ENCODE results near the gene FRMD7.

FRMD7 gene

DNA sequence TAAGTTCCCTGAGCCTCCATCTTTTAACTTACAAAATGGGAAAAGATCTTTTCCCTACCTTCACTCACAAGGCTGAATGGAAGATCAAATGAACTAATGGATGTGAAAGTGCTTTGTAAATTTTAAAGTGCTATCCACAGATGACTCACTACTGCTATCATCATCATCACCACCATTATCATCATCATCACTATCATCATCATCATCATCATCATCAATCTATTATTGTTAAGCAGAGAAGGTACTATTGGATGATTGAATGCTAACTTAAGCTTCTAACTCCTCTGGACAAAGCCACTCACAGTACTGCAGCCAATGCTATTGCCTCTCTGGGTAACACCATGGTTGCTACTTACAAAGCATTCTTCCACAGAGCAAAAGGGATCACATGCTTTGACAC, 1.9 kb downstream of the FRMD7 start (continued):
- TF ChIP-seq ZFP69B (tag by site-specific recombination; IDR thresholded peaks at IDR 0.05) = no peak
- no peak for TF ChIP-seq KLF16 (tag by site-specific recombination; IDR thresholded peaks at IDR 0.05)

DNA sequence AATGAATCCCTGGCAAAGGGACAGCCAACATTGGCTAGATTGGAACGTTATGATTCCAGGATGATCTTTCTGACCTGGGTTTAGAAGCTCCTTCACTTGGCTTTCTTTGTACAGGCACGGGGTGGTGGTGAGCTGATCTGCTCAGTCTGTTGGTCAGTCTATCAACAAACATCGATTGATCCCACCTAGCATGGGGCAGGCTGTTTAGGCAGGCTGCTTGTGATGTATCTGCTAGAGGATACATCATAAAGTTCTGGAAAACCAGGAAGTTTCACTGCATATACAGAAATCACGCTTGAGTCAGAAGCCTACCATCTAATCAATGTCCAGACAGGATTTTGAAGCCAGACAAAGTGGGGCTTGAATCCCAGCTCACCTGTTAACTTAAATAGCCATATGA, 6.9 kb downstream of the FRMD7 start:
- ChIA-PET CTCF (interaction anchor here (0.6 kb wide), 1 partner anchor 30 kb away, joined by 3 read pairs; no protein-coding TSS in a partner anchor), POLR2A (no interaction called here)
- no peak overlapping the region for H3K27ac ChIP-seq (ENCODE audit: extremely low read depth, low read depth, low read length)
- H3K9me3 ChIP-seq (ENCODE audit: control insufficient read depth, insufficient read depth, low read depth, low read length) = no peaks in the 10 kb centered on the region
- no peaks in the 10 kb centered on the region for H3K36me3 ChIP-seq (ENCODE audit: control insufficient read depth in 2 of 2, insufficient read depth in 1 of 2, low read length in 2 of 2)
- no peak for TF ChIP-seq KLF1 (tag by site-specific recombination; IDR thresholded peaks at IDR 0.05)
- TF ChIP-seq ZNF350 (tag by site-specific recombination; IDR thresholded peaks at IDR 0.05) = no peak
- TF ChIP-seq ZNF610 (tag by site-specific recombination; IDR thresholded peaks at IDR 0.05; ENCODE audit: borderline replicate concordance) = no peak
- no peak for TF ChIP-seq SP7 (tag by site-specific recombination; IDR thresholded peaks at IDR 0.05)
- TF ChIP-seq ZNF621 (tag by site-specific recombination; IDR thresholded peaks at IDR 0.05) = no peak
- TF ChIP-seq ZNF121 (tag by site-specific recombination; IDR thresholded peaks at IDR 0.05) = no peak
- no peak for TF ChIP-seq ZSCAN16 (tag by site-specific recombination; IDR thresholded peaks at IDR 0.05)
- no peaks in the 10 kb centered on the region for H3K4me1 ChIP-seq (ENCODE audit: control insufficient read depth, insufficient read depth, low read length)
- no peak overlapping the region for H3K4me3 ChIP-seq (ENCODE audit: low read depth, low read length)

DNA sequence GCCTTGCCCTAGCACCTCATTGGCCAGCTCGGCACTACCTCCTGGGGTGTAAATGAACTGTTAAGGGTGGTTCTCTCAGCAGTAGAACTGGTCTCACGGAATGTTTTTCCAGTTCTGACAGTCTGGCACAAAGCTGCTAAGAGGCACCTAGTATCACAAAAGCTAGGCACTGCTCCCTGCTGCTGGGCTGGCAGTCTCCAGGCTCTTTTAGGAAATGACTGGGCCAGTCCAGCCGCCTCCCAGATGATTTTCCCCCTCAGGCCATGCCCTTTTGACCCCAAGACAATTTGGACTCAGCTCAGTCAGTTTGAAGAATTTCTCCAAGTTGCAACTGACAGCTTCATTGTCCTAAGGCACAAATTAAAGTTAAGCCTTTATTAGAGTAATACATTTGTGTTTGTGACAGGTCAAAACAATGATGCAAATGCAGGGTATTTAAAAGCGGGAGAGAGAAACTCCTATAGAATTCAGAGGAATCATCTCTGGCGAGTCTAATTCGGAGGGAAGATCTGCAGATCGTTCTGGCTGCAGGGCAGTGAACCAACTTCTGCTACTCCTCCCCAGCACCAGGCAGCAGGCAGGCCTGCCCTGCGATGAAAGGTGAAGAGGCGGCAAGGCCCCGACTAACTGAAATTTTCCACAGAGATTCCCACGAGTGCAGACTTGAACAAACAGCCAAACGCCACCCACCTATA, 7.9 kb downstream of the FRMD7 start:
- H3K27ac ChIP-seq (ENCODE audit: extremely low read depth, low read depth, low read length) = no peak overlapping the region
- POLR2A ChIA-PET = no interaction called here
- CTCF ChIA-PET = interaction anchor here (0.6 to 1.1 kb wide), 2 partner anchors 28 to 29 kb away, joined by 3 read pairs; no protein-coding TSS in a partner anchor

More for the DNA sequence above, 7.9 kb downstream of the FRMD7 start:
- no peaks in the 10 kb centered on the region for H3K36me3 ChIP-seq (ENCODE audit: control insufficient read depth in 2 of 2, insufficient read depth in 1 of 2, low read length in 2 of 2)
- TF ChIP-seq RBAK (tag by site-specific recombination; IDR thresholded peaks at IDR 0.05) (no peak), ZBTB1 (tag by site-specific recombination; IDR thresholded peaks at IDR 0.05) (no peak), ZNF530 (tag by site-specific recombination; IDR thresholded peaks at IDR 0.05; ENCODE audit: low read depth) (no peak), ZNF311 (tag by site-specific recombination; IDR thresholded peaks at IDR 0.05; ENCODE audit: borderline replicate concordance) (no peak), MYNN (tag by site-specific recombination; IDR thresholded peaks at IDR 0.05; ENCODE audit: borderline replicate concordance) (no peak), ZNF600 (tag by site-specific recombination; IDR thresholded peaks at IDR 0.05) (no peak), HOXD13 (CRISPR knock-in tag; IDR thresholded peaks at IDR 0.05; ENCODE audit: borderline replicate concordance) (no peak), ZNF184 (tag by site-specific recombination; IDR thresholded peaks at IDR 0.05) (no peak), ZNF155 (tag by site-specific recombination; IDR thresholded peaks at IDR 0.05) (no peak), ZNF561 (tag by site-specific recombination; IDR thresholded peaks at IDR 0.05; ENCODE audit: borderline replicate concordance) (no peak), ZNF350 (tag by site-specific recombination; IDR thresholded peaks at IDR 0.05) (no peak), ZNF132 (tag by site-specific recombination; IDR thresholded peaks at IDR 0.05; ENCODE audit: borderline replicate concordance) (no peak), ZNF138 (tag by site-specific recombination; IDR thresholded peaks at IDR 0.05; ENCODE audit: borderline replicate concordance) (no peak)
- TF ChIP-seq, protein P1, sequence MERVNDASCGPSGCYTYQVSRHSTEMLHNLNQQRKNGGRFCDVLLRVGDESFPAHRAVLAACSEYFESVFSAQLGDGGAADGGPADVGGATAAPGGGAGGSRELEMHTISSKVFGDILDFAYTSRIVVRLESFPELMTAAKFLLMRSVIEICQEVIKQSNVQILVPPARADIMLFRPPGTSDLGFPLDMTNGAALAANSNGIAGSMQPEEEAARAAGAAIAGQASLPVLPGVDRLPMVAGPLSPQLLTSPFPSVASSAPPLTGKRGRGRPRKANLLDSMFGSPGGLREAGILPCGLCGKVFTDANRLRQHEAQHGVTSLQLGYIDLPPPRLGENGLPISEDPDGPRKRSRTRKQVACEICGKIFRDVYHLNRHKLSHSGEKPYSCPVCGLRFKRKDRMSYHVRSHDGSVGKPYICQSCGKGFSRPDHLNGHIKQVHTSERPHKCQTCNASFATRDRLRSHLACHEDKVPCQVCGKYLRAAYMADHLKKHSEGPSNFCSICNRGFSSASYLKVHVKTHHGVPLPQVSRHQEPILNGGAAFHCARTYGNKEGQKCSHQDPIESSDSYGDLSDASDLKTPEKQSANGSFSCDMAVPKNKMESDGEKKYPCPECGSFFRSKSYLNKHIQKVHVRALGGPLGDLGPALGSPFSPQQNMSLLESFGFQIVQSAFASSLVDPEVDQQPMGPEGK (tag by site-specific recombination; IDR thresholded peaks at IDR 0.05) = no peak
- TF ChIP-seq, protein P2, sequence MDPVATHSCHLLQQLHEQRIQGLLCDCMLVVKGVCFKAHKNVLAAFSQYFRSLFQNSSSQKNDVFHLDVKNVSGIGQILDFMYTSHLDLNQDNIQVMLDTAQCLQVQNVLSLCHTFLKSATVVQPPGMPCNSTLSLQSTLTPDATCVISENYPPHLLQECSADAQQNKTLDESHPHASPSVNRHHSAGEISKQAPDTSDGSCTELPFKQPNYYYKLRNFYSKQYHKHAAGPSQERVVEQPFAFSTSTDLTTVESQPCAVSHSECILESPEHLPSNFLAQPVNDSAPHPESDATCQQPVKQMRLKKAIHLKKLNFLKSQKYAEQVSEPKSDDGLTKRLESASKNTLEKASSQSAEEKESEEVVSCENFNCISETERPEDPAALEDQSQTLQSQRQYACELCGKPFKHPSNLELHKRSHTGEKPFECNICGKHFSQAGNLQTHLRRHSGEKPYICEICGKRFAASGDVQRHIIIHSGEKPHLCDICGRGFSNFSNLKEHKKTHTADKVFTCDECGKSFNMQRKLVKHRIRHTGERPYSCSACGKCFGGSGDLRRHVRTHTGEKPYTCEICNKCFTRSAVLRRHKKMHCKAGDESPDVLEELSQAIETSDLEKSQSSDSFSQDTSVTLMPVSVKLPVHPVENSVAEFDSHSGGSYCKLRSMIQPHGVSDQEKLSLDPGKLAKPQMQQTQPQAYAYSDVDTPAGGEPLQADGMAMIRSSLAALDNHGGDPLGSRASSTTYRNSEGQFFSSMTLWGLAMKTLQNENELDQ (tag by site-specific recombination; IDR thresholded peaks at IDR 0.05; ENCODE audit: low read depth) = no peak
- TF ChIP-seq, protein P3, sequence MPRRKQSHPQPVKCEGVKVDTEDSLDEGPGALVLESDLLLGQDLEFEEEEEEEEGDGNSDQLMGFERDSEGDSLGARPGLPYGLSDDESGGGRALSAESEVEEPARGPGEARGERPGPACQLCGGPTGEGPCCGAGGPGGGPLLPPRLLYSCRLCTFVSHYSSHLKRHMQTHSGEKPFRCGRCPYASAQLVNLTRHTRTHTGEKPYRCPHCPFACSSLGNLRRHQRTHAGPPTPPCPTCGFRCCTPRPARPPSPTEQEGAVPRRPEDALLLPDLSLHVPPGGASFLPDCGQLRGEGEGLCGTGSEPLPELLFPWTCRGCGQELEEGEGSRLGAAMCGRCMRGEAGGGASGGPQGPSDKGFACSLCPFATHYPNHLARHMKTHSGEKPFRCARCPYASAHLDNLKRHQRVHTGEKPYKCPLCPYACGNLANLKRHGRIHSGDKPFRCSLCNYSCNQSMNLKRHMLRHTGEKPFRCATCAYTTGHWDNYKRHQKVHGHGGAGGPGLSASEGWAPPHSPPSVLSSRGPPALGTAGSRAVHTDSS (tag by site-specific recombination; IDR thresholded peaks at IDR 0.05) = no peak
- TF ChIP-seq, protein P4, sequence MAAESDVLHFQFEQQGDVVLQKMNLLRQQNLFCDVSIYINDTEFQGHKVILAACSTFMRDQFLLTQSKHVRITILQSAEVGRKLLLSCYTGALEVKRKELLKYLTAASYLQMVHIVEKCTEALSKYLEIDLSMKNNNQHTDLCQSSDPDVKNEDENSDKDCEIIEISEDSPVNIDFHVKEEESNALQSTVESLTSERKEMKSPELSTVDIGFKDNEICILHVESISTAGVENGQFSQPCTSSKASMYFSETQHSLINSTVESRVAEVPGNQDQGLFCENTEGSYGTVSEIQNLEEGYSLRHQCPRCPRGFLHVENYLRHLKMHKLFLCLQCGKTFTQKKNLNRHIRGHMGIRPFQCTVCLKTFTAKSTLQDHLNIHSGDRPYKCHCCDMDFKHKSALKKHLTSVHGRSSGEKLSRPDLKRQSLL (tag by site-specific recombination; IDR thresholded peaks at IDR 0.05) = no peak
- TF ChIP-seq, protein P5, sequence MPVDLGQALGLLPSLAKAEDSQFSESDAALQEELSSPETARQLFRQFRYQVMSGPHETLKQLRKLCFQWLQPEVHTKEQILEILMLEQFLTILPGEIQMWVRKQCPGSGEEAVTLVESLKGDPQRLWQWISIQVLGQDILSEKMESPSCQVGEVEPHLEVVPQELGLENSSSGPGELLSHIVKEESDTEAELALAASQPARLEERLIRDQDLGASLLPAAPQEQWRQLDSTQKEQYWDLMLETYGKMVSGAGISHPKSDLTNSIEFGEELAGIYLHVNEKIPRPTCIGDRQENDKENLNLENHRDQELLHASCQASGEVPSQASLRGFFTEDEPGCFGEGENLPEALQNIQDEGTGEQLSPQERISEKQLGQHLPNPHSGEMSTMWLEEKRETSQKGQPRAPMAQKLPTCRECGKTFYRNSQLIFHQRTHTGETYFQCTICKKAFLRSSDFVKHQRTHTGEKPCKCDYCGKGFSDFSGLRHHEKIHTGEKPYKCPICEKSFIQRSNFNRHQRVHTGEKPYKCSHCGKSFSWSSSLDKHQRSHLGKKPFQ (tag by site-specific recombination; IDR thresholded peaks at IDR 0.05) = no peak
- no peaks in the 10 kb centered on the region for H3K9me3 ChIP-seq (ENCODE audit: control insufficient read depth, insufficient read depth, low read depth, low read length)
- H3K4me1 ChIP-seq (ENCODE audit: control insufficient read depth, insufficient read depth, low read length) = no peaks in the 10 kb centered on the region
- no peak overlapping the region for H3K4me3 ChIP-seq (ENCODE audit: low read depth, low read length)
